Dermis microvascular lymphatic vessel endothelial cell (primary cell): ENCODE measurements around the gene GPR52. TPM values are rescaled to one million over a fixed set of nuclear protein-coding genes. Genes with fewer than 3 reads are reported as not detected.
"Not testable (repeated sequence)": the region's sequence is repeated elsewhere in the genome, so short reads cannot be mapped to it uniquely, and the experiment has no call there.

ENCODE experiments used
- DNase-seq, 2 donors: peaks; one replicate each; pipeline versions ENCODE4 v3.0.0 to v3.0.0-alpha.2; 2010; ENCODE audit warnings: low read depth in 2 of 2
- total RNA-seq: library from RNA; depleted of rRNA; stranded (reverse); fragments of >200 nt; gene quantifications from 2 replicates; pipeline ENCODE4 v1.2.1, GENCODE V29; 2014

GPR52 gene, protein sequence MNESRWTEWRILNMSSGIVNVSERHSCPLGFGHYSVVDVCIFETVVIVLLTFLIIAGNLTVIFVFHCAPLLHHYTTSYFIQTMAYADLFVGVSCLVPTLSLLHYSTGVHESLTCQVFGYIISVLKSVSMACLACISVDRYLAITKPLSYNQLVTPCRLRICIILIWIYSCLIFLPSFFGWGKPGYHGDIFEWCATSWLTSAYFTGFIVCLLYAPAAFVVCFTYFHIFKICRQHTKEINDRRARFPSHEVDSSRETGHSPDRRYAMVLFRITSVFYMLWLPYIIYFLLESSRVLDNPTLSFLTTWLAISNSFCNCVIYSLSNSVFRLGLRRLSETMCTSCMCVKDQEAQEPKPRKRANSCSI
- 0.26 and 0.63 TPM in 2 replicates for total RNA-seq

- no peak for DNase-seq
Observed at GRCh38 chr1:174447866-174448530, at the start of gene GPR52. Gene GPR52, plus strand, starts transcription at chr1:174447964. Its CDS starts 148 bp downstream, at chr1:174448112.

DNA sequence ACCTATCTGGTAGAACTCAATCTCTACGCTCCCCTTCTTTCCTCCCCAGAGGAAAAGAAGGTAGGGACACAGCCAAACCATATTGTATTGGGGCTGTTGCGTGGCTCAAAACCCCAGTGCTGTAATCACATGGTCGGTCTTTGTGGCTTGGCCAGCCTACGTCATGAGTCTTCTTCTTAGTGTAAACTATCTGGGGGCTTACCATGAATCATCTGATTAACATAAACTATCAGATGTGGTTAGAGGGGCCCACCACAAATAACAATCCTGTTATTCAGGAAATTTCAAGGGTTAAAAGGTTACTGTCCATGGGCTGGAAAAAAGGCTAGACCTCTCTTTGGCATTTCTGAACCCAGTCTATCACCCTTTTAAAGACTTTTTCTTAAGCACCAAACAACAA lies 49.5 kb upstream of the GPR52 start:
- DNase-seq, result no peak

DNA sequence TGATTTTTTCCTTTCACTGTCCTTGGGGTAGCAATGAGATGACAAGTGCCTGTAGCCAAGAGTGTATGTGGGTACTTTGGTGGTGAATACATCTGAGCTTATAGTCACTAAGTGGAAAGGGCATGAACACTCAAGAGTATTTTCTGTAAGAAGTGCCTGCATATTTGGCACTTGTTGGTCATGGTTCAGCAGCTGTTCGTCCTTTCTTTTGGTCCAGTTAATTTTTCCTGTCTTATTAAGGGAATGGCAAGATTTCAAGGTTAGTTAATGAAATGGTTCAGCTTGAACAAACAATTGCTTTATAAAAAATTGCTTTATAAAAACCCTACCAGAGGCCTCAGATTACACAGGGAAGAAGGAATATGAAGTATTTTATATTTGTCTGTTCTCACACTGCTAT lies 48.6 kb upstream of the GPR52 start:
- DNase-seq, result no peak

DNA sequence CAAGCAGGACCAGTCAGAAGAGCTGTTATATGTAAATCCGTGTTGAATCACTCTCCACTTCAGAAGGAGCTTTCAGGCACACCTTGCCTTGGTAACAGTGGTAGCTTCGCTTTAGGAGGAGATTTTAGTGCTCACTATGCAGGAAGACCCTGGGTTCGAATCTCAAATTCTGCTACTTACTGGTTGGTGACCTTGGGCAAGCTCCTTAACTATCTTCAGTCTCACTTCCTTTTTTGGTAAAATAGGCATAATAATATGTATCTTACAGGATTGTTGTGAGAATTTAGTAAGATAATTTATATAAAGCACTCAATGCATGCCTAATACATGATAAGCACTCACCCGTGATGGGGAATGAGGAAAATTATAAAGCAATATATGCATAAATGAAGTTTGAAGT lies 46.7 kb upstream of the GPR52 start:
- DNase-seq, result no peak

DNA sequence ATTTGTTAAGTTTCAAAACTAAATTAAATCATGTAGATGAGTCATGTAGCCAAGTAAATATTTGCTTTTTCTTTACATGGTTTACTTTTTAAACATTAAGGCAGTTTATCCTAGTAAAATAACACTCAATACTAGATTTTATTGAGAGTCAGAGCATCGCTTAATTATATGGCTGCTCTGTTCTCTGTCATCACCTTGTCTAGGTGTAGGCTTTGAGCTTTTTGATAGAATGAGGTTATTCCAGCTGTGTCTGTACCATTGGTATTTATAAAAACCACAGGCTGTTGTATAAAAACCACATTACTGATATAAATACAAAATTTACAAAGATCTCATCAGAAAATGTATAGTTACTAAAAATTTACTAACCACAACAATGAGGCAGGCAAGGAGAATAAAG lies 42.5 kb upstream of the GPR52 start:
- no peak for DNase-seq

DNA sequence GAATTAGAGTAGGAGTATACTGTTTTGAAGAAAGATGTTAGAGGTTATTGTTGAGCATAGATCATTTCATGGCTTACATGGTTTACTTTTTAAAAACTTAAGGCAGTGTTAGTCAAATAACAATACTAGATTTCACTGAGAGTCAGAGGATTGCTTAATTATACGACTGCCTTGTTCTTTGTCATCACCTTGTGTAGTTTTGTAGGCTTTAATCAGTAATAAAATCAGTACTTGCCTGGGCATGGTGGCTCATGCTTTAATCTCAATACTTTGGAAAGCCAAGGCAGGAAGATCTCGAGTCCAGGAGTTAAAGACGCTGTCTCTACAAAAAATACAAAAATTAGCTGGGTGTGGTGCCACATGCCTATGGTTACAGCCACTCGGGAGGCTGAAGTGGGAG lies 41.3 kb upstream of the GPR52 start:
- no peak for DNase-seq

DNA sequence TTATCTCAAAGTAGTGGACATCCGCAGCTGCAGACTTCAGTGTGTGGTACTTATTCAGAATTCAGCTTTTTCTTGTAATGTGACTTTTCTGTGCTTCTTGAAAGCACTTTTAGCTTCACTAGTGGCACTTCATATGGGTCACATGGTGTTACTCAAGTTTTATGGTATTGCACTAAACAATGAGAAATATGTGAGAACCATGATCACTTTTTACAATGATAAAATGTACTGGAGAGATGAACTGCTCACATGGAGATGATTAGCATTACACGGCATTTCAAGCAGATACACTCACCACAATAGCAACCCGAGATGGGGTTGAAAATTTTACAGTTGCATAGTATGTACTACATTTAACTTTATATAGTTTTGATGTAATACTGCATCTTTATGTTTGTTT lies 40.1 kb upstream of the GPR52 start:
- no peak for DNase-seq

DNA sequence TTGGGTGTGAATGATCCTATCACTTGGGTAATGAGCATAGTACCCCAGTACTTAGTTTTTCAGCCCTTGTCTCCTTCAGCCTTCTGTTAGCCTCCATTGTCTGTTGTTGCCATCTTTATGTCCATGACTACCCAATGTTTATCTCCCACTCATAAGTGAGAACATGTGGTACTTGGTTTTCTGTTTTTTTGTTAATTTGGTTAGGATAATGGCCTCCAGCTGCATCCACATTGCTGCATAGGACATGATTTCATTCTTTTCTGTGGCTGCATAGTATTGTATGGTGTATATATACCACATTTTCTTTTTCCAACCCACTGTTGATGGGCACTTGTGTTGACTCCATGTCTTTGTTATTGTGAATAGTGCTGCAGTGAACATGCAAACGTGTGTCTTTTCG lies 39.6 kb upstream of the GPR52 start:
- DNase-seq, result no peak

DNA sequence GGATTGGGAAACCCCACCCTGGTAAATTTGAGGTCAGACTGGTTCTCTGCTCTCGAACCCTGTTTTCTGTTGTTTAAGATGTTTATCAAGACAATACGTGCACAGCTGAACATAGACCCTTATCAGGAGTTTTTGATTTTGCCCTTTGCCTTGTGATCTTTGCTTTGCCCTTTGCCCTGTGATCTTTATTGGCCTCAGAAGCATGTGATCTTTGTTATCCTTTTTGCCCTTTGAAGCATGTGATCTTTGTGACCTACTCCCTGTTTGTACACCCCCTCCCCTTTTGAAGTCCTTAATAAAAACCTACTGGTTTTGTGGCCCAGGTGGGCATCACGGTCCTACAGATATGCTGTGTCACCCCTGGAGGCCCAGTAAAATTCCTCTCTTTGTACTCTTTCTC lies 38.0 kb upstream of the GPR52 start:
- DNase-seq, result not testable (repeated sequence)

- no peak for DNase-seq
Observed at GRCh38 chr1:174413632-174414031, 34.1 kb upstream of the GPR52 start.

GRCh38 chr1:174414203-174414602 lies 33.6 kb upstream of the GPR52 start:
- DNase-seq, result no peak

GRCh38 chr1:174415506-174415905 lies 32.3 kb upstream of the GPR52 start:
- DNase-seq, result no peak

GRCh38 chr1:174417921-174418320 lies 29.8 kb upstream of the GPR52 start:
- DNase-seq, result no peak

DNA sequence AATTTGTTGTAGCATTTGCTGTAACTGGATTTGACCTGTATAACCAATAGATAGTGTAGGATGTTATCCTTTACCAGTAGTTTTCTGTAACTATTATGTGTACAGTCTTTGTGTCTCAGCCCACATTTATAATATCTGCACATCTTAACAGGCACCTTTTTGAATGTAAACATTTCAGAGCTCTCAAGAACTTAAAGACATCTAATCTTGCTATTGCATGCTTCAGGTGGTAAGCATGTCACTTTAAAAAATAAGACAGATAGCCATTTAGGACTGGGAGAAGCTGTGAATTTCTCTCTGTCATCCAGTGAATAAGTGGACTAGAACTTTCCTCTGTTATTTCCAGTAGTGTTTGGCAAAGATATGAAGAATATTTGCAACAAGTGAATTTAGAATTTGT lies 22.6 kb upstream of the GPR52 start:
- no peak for DNase-seq

GRCh38 chr1:174426153-174426552 lies 21.6 kb upstream of the GPR52 start:
- no peak for DNase-seq

- no peak for DNase-seq
Observed at GRCh38 chr1:174428033-174428432, 19.7 kb upstream of the GPR52 start.

DNA sequence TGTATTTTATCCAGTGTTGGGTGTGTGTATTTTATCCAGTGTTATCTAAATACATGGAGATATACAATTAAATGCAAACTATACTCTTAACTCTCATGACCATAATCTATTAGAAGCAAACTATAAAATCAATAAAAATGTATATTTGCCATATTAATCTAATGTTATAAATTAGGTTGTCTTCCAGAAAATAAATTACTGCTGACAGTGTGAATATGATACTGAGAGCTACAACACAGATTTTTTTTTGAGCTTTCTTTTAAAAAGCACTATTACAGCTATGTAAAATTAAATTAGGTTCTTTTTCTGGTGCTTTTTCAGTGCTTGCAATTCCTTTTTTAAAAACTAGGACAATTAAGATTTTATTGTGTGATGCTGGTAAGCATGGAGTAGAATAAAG lies 19.0 kb upstream of the GPR52 start:
- no peak for DNase-seq

DNA sequence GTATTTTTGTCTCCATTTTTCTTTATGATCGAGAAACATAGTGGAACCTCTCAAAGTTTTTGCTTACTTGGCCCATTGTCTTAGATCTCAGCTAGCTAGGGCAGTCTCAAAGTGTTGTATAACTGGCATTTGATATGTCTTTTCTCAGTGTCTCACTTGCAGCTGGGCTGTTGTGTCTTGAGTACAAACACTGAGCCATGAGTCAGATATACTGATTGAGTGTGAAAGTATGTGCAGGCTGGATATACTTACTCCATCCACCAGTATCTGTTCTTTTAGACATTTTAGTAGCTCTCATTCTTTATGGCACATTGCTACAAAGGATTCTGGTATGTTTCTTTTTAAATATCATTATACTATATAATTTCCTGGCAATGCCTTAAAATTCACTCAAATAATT lies 14.3 kb upstream of the GPR52 start:
- DNase-seq, result no peak

DNA sequence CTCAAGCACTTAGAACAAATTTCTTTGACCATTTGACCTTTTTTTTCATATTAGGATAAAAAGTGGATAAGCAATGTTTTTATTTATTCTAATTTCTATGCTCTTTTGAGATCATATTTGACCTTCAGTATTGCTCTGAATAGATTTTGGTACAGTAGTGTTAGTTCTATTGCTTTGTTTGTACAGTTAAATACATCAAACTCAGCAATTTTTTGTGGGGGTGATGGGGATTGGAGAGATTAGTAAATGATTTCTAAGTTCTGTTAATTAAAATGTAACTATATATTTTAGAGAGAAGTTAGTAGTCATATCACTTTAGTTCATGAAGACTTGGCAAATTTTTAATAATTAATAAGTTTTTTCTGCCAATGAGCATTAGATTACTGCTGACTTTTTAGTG lies 2.4 kb upstream of the GPR52 start:
- DNase-seq, result no peak

GRCh38 chr1:174445817-174446216 lies 1.9 kb upstream of the GPR52 start:
- no peak for DNase-seq

GRCh38 chr1:174448531-174448883 lies 743 bp downstream of the GPR52 start:
- no peak for DNase-seq

- DNase-seq, result peak in 1 of 2 donors; percentile 48
Observed at GRCh38 chr1:174448974-174449373, 1.2 kb downstream of the GPR52 start.

DNA sequence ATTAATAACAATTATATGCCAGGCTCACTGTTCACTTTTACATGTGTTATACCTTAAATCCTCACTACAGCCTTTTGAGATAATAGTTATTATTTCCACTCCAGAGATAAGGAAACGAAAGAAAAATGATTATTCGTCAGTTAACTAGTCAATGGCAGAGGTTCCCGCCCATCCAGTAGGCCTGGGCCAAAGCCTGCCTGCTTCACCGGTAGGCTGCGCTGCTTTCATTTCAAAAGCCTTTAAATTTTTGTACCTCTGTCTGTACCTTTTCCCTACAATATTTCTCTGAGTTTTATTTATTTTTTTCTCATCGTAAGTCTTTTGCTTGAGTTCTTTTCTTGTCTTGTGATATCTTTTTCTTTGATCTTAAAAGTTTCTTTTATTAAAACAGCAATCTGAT lies 3.6 kb downstream of the GPR52 start:
- no peak for DNase-seq
